Measurements from ENCODE around the gene USP33. TPM values are rescaled to one million over a fixed set of nuclear protein-coding genes. Genes with fewer than 3 reads are reported as not detected.
A peak's percentile ranks its signal among the peaks of the same experiment; 100 is the strongest.

The USP33 gene
- total and polyA plus RNA-seq, 2 of the 13 experiments (the other 11 are each of a cell fraction or from before 2014, with no cell fraction given), result 32.0 to 49.1 TPM

- TF ChIP-seq PRDM4 (CRISPR knock-in tag; IDR thresholded peaks at IDR 0.05; ENCODE audit: borderline replicate concordance) (no peak), CBX2 (IDR thresholded peaks at IDR 0.05; ENCODE audit: low read depth, low read length) (no peak), CBX2 (CRISPR knock-in tag; IDR thresholded peaks at IDR 0.05; ENCODE audit: low read depth) (no peak), ZNF652 (CRISPR knock-in tag; IDR thresholded peaks at IDR 0.05; ENCODE audit: borderline replicate concordance, low read depth) (no peak), ZNF576 (CRISPR knock-in tag; IDR thresholded peaks at IDR 0.05) (no peak), MLXIP (CRISPR knock-in tag; IDR thresholded peaks at IDR 0.05; ENCODE audit: borderline replicate concordance) (no peak), MXI1 (IDR thresholded peaks at IDR 0.05; ENCODE audit: borderline replicate concordance, low read depth, low read length) (peak; percentile 72; the same call in 1 of the 3 replicates), GMEB2 (CRISPR knock-in tag; IDR thresholded peaks at IDR 0.05; ENCODE audit: low read depth) (peak; percentile 86), ZNF691 (CRISPR knock-in tag; IDR thresholded peaks at IDR 0.05; ENCODE audit: borderline replicate concordance, low read depth) (no peak), E2F2 (CRISPR knock-in tag; IDR thresholded peaks at IDR 0.05; ENCODE audit: borderline replicate concordance) (no peak), ZNF280D (CRISPR knock-in tag; IDR thresholded peaks at IDR 0.05) (peak; percentile 81; the same call in 1 of the 2 replicates), HINFP (CRISPR knock-in tag; IDR thresholded peaks at IDR 0.05; ENCODE audit: low read depth) (peak; percentile 69; the same call in 1 of the 2 replicates)
Measured at GRCh38 chr1:77779529-77780281, 20.1 kb upstream of the USP33 start, which contains the start of gene MIGA1 (continued).
